H1 (cell line): ENCODE results near the gene GPR137. TPM values are rescaled to one million over a fixed set of nuclear protein-coding genes. Genes with fewer than 3 reads are reported as not detected.

Experiments used
- BRCA1 ChIP-seq: IDR thresholded peaks from 2 replicates; pipeline ENCODE4 v1.6.1; 2012; ENCODE audit warnings: low read depth, low read length, improper control_type of control experiment
- CBX5 ChIP-seq: fragments of 300-800, 300-1000 bp; sonication (generic); IDR thresholded peaks from 2 replicates; pipeline ENCODE4 v1.7.1; 2016; ENCODE audit warnings: antibody characterized with exemption, low read length, low read depth
- SP1 ChIP-seq: IDR thresholded peaks from 2 replicates; pipeline ENCODE4 v1.6.1; 2011; ENCODE audit warnings: low read depth, low read length
- polyA plus RNA-seq, 7 experiments: library from polyadenylated mRNA; depleted of rRNA in 3 of 7; stranded (reverse) in 5 of 7; unstranded in 2 of 7; fragments of >200 nt in 5 of 7; fragments of 200-250 nt in 2 of 7; gene quantifications; 1 replicate in 5 of 7; 2 replicates in 1 of 7; 4 replicates in 1 of 7; pipeline versions ENCODE4 v1.2.1 to v1.2.3, GENCODE V29; 2011 to 2013; ENCODE audit warnings: missing spikeins in 2 of 7, mixed read lengths in 2 of 7
- total RNA-seq: library from RNA; stranded (reverse); fragmentation: NEBNext Ultra II Directional; extraction: Animal tissue kit (Norgen Biotek cat#: 25700); gene quantifications from 2 replicates; pipeline ENCODE4 v1.2.1, GENCODE V29; 2021

The GPR137 gene
- total and polyA plus RNA-seq, 2 of the 8 experiments (the other 6 are each of a cell fraction or from before 2014, with no cell fraction given) = 36.2 to 37.8 TPM

DNA sequence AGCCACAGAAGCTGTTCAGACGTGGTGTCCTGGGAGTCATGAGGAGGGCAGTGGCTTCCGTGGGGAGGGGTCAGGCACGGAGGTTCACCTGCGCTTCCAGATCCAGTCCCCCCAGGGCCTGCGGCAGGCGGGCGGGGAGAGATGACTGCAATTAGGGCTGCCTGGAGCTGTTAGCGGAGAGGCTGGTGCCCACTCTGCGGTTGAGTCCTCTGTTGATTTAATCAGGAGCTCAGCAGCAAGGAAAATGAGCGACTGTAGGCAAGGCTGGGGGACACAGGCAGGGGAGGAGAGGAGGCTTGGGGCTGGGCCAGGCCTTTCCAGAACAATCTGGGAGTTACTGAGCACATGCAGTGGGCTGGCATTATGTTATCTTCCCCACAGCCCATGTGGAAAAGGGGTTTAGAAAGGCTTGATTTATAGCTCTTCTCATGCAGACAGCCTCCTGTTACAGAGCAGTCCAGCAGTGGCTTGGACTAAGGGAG lies 21.2 kb upstream of the GPR137 start (continued):
- TF ChIP-seq CBX5 (no peak), BRCA1 (no peak), SP1 (no peak)
